ENCODE results near the gene CAMTA1.

DNA sequence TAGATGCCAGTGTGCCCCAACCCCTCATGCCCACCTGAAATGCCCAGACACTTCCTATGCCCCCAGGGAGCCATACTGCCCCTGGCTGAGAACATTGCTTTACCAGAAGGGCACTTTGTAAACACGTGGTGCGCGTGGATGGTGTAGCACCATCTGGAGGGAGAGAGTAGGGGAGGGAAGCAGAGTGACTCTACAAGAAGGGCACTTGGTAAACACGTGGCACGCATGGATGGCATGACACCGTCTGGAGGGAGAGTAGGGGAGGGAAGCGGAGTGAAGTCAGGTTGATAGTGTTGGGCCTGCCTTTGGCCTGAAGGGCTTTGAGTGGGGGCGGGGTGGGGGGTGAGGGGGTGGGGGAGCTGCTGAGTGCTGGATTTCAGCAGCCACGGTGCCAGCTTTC is 661.8 kb downstream of the CAMTA1 start:
- TF ChIP-seq, protein P1, sequence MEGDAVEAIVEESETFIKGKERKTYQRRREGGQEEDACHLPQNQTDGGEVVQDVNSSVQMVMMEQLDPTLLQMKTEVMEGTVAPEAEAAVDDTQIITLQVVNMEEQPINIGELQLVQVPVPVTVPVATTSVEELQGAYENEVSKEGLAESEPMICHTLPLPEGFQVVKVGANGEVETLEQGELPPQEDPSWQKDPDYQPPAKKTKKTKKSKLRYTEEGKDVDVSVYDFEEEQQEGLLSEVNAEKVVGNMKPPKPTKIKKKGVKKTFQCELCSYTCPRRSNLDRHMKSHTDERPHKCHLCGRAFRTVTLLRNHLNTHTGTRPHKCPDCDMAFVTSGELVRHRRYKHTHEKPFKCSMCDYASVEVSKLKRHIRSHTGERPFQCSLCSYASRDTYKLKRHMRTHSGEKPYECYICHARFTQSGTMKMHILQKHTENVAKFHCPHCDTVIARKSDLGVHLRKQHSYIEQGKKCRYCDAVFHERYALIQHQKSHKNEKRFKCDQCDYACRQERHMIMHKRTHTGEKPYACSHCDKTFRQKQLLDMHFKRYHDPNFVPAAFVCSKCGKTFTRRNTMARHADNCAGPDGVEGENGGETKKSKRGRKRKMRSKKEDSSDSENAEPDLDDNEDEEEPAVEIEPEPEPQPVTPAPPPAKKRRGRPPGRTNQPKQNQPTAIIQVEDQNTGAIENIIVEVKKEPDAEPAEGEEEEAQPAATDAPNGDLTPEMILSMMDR (IDR thresholded peaks at IDR 0.05; ENCODE audit: poor library complexity), result no peak
- TF ChIP-seq EZH2phosphoT487 (IDR thresholded peaks at IDR 0.05; ENCODE audit: low read depth, severe bottlenecking, unreplicated experiment), result no peak

Data from hepatocyte (in vitro differentiated cells).